Embryonic facial prominence (tissue), 1 donor: ENCODE data around the gene SEPTIN3.
"Not testable (repeated sequence)": the region's sequence is repeated elsewhere in the genome, so short reads cannot be mapped to it uniquely, and the experiment has no call there.

ENCODE experiments used
- DNase-seq: peaks from one replicate; pipeline ENCODE4 v3.0.0-alpha.2; 2016; ENCODE audit errors: extremely low spot score

The SEPTIN3 gene

DNA sequence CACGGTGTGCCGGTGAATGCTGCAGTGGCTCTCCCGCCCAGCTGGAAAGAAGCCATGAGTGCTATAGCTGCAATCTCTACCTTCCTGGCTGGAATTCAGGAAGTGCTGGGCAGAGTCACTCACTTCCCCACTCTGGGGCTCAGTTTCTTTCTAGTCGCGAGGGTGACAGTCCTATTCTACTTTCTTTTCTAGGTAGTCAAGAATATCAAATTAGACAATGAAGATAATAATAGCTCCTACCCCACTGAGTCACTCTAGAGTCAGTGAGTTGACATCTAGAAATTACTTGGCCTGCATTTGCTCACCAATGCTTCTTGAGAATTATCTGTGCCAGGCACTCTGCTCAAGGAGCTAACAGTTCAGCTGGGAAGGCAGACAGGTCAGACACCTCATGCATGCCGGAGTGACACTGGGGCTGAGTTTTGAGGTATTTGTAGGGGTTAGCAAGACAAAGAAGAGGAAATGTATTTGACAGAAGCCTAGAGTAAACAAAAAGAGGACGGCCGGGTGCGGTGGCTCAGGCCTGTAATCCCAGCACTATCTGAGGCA lies 25.5 kb upstream of the SEPTIN3 start:
- no peak for DNase-seq

- peak; percentile 88 for DNase-seq
These were observed 22.4 kb upstream of the SEPTIN3 start, which contains the start of gene CENPM for GRCh38 chr22:41946629-41947423. CENPM (minus strand) TSS chr22:41947152; CDS start chr22:41947076, 76 bp downstream.

GRCh38 chr22:41947424-41948080 lies 21.7 kb upstream of the SEPTIN3 start:
- no peak for DNase-seq

DNA sequence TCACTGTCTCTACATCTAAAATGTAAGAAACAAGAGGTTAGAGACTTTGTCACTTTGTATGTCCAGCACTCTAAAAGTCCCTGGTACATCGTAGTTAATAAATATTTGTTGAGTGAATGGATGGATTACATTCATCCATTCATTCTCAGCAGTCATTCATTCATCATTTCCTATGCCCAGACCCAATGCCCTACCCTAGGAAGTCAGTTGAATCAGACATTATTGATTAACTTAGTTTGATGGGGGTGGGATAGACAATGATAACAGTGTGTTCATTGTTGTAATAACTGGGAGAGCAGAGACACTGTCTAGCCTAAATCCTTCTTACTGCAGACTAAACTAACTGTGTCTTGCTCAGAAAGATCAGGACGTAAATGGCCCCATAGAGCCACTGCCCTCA lies 21.1 kb upstream of the SEPTIN3 start:
- no peak for DNase-seq

- DNase-seq, result not testable (repeated sequence)
These were observed 20.3 kb upstream of the SEPTIN3 start for GRCh38 chr22:41948928-41949296.

DNA sequence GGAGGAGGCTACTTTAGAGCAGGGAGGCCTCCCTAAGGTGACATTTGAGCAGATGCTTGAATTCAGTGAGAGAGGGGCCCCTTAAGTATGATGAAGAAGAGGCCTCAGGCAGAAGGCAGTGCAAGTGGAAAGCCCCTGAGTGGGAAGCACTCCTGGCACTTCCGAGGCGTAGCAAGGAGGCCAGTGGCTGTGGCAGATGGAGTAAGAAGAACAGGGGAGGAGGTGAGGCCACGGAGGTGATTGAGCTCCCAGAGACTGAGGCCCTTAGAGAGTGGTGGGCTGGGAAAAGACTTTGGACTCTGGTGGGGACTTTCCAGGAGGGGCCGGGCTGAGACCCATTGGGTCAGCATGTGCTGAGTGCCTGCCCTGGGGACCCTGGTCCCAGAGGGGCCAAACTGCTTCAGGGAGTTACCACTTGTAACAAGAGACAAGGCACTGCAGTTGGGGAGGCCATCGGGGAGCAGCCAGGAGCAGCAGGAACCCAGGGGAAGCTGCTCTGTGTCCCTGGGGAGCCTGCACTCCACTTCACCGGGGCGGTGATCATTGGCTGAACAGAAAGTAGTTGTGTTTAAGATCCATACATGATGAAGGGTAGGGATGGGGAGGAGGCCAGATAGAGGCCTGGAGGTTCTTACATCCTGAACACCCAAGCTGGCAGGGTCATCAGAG lies 19.8 kb upstream of the SEPTIN3 start:
- no peak for DNase-seq

GRCh38 chr22:41951898-41952474 lies 17.3 kb upstream of the SEPTIN3 start, which contains the start of gene SMIM45:
SMIM45 (plus strand) TSS chr22:41952150.
- DNase-seq, result no peak

- DNase-seq, result no peak
These were observed 16.5 kb upstream of the SEPTIN3 start for GRCh38 chr22:41952713-41953112.

DNA sequence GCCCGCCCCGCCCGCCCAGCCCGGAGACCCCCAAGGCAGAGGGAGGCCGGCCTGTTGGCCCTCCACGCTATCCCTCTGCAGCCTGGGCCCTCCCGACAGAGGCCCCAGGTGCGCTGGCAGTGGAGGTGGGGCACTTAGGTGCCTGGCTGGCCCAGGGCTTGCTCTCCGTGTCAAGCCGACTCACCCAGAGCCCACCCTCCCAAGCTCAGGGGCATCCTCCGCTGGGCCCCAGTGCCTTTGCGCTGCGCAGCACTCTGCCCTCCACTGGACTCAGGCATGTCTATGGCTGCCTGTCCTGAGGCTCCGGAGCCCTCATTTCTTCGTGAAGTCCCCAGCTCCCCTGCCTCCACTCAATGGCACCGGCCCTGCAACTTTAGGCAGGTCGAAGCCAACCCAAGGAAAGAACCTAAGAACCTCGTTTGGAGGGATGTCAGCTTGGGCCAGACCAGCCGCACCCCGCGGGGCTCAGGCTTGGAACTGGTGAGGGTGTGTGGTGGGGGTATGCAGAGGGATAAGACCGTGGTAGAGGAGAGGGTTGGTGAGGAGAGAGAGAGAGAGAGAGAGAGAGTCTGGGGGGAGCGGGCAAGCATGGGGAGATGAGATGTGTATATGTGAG lies 11.2 kb upstream of the SEPTIN3 start:
- DNase-seq, result no peak

DNA sequence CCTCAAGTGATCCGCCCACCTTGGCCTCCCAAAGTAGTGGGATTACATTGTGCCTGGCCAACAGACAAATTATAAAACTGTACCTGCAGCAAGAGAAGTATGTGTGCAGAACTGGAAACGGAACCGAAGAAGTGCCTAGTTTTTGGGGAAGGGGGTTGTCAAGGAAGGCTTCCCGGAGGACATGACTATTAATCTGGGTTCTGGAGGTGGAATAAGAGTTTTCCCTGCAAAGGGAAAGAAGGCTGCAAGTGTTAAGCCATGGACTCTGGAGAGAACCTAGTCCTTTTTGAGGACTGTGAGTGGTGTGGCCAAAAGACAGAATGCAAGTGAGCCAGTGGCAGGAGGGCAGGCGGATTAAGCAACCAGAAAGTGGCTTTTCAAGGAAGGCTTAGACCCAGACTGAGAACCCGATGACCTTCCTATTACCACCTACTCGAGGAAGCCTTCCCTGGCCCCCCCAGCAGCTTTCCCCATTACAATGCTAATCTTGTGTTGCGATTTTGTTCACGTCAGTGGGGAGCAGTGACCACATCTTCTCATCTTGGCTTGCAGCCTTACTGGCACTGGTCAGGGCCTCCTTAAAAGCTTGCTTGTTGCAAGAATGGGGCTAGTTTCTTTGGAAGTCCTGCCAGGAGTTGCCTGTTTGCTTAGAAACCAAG lies 5.7 kb upstream of the SEPTIN3 start:
- no peak for DNase-seq

DNA sequence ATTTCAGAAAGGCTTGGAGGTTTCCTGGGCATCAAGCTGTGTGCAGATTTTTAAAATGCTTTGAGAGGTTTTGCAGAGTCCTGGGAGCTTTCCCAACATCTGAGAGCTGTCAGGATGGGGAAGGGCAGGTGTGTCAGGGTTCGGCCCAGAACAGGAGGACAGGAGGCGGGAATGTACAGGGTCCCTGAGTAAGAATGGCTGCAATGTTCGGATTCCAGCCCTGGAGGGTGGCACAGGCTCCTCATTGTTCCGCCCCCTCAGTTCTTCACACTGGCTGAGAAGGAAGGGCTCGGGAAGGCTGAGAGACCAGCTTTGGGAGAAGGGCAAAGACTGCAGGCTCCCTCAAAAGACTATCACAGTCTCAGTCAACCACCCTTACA lies 5.1 kb upstream of the SEPTIN3 start:
- DNase-seq, result no peak

- DNase-seq, result no peak
These were observed 3.0 kb upstream of the SEPTIN3 start for GRCh38 chr22:41966225-41966606.

DNA sequence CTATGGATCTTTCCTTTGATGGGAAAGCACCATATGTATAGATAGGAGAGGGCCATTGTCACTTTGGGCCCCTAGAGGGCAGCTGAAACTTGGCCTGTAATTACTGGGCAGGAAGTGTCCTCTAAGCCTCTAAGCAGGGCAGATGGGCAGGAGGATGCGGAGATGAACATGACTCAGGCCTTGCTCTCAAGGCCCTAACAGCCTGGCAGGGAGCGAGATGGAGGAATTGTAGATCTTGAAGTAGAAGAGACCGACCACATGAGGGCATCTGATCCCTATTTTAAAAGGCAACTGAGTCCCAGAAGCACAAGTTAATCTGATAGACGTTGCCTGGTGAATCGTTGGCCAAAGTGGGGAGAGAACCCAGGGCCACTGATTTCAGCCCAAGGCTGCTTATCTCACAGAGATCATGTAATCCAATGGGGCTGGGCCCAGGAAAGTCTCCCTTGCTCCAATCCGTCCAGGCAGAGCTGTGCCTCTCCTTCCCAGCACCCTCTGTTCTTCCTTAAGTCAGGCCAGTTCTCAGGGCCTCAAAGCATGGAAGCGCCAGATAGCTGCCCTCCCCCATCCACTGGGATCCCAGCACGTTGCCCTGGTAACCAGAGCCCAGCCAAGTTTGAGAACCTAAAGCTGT lies 2.5 kb upstream of the SEPTIN3 start:
- DNase-seq, result no peak

DNA sequence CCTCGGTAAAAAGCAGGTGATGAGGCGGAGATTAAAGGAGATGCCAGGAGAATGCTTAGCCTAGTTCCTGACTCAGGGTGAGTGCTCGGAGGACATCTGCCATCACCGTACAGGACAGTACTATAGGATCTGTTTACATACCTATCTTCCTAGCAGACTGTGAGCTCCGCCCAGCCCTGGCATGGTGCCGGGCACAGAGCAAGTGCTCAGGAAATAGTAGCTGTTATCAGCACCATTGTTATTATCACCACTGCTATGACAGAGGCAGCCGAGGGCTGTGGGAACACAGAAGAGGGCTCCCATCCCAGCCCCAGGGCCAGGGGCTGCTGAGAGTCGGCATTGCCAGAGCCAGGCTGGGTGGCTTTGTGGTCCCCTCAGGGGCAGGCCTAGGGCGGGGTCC lies 642 bp upstream of the SEPTIN3 start:
- no peak for DNase-seq

- DNase-seq, result no peak
These were observed 1.4 kb downstream of the SEPTIN3 start for GRCh38 chr22:41970601-41971000.

DNA sequence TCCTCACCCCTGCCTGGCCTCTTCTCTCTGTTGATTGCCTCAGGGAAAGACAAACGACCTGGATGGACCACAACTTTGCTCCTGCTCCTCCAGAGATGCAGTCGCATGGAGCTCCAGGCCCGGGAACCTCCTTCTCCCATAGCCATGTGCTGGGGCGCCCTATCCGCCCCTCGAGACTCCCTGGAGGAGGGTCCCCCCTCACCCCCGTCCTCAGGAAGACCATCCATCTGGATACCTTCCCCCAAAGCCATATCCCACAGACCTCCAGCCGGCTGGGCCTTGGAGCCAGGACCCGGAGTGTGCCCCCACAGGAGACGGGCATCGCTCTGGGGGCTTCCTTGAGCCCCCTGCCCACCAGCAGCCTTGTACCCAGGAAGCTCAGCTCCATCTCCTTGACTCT lies 2.2 kb downstream of the SEPTIN3 start:
- no peak for DNase-seq

- DNase-seq, result no peak
These were observed 5.5 kb downstream of the SEPTIN3 start for GRCh38 chr22:41974691-41975290.

GRCh38 chr22:41975299-41976069 lies 6.2 kb downstream of the SEPTIN3 start:
- DNase-seq, result no peak
